Muscle of leg (tissue), 11 donors: ENCODE measurements around the gene SDCCAG8. TPM values are rescaled to one million over a fixed set of nuclear protein-coding genes. Genes with fewer than 3 reads are reported as not detected.

Experiments used
- DNase-seq: peaks from one replicate; pipeline ENCODE4 v3.0.0; 2013
- H3K27ac ChIP-seq: one replicate; pipeline ENCODE4 v1.5.1; 2013; ENCODE audit warnings: mild to moderate bottlenecking, low read length, control low read depth
- H3K27me3 ChIP-seq: one replicate; pipeline ENCODE4 v1.6.1; 2013; ENCODE audit warnings: low read length; ENCODE audit not compliant: control insufficient read depth, insufficient read depth
- H3K36me3 ChIP-seq: one replicate; pipeline ENCODE4 v1.6.1; 2013; ENCODE audit warnings: low read length; ENCODE audit not compliant: control insufficient read depth, insufficient read depth
- H3K4me1 ChIP-seq: one replicate; pipeline ENCODE4 v1.6.1; 2013; ENCODE audit warnings: low read length; ENCODE audit not compliant: control insufficient read depth, insufficient read depth
- H3K4me3 ChIP-seq: one replicate; pipeline ENCODE4 v1.5.1; 2013; ENCODE audit warnings: low read length, control low read depth
- H3K9me3 ChIP-seq: replicated peaks from 2 replicates; pipeline ENCODE4 v1.6.1; 2013; ENCODE audit warnings: low read depth, low read length; ENCODE audit not compliant: control insufficient read depth
- WGBS: methylation state at CpG from one replicate; pipeline ENCODE4 v1.1.5; 2013; ENCODE audit warnings: missing lambda C conversion rate; ENCODE audit not compliant: insufficient coverage; 5-methylcytosine and 5-hydroxymethylcytosine counted together
- polyA plus RNA-seq, 8 donors: library from polyadenylated mRNA; unstranded; fragments of 120-200 nt; gene quantifications; one replicate each; pipeline versions ENCODE4 v1.2.1 to v1.2.3, GENCODE V29; 2013; ENCODE audit warnings: inconsistent platforms in 1 of 8, low replicate concordance in 1 of 8; ENCODE audit not compliant: insufficient read length in 8 of 8, insufficient read depth in 1 of 8
- total RNA-seq: library from RNA; stranded (reverse); fragments of 120-200 nt; gene quantifications from one replicate; pipeline ENCODE4 v1.2.4, GENCODE V29; 2013

Gene SDCCAG8
- total and polyA plus RNA-seq, 9 donors, result 19.1 to 29.9 (median 23.0) TPM

GRCh38 chr1:243409284-243409683, 153.4 kb downstream of the SDCCAG8 start:
- Histone ChIP-seq H3K27ac (no peak overlapping the region), H3K4me1 (no peaks in the 10 kb centered on the region), H3K4me3 (no peak overlapping the region), H3K36me3 (no peaks in the 10 kb centered on the region), H3K9me3 (no peaks in the 10 kb centered on the region), H3K27me3 (no peaks in the 10 kb centered on the region)
- no CpG with 5 or more reads among the region's 2 CpGs for WGBS
- no peak for DNase-seq

DNA sequence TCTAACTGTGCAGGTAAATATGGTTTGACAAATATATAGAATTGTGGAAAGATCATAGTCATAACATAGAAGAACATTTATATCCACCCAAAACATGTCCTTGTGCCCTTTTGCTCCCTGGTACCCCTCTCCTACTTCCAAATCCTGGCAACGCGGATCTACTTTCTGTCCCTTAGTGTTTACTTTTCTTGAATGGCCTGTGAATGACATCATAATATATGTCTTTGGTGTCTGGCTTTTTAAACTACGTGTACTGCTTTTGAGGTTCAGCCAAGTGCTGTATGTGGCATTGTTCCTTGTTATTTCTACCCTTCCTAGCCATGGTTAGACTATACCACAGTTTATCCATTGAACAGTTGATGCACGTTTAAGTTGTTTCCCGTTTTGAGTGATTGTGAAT, 155.6 kb downstream of the SDCCAG8 start:
- Histone ChIP-seq H3K27ac (no peak overlapping the region), H3K4me1 (peaks cover 2% of the 10 kb centered on the region), H3K36me3 (peaks cover 2% of the 10 kb centered on the region), H3K27me3 (no peaks in the 10 kb centered on the region), H3K4me3 (no peak overlapping the region), H3K9me3 (no peaks in the 10 kb centered on the region)
- no peak for DNase-seq
- WGBS, result no CpG with 5 or more reads among the region's 5 CpGs

DNA sequence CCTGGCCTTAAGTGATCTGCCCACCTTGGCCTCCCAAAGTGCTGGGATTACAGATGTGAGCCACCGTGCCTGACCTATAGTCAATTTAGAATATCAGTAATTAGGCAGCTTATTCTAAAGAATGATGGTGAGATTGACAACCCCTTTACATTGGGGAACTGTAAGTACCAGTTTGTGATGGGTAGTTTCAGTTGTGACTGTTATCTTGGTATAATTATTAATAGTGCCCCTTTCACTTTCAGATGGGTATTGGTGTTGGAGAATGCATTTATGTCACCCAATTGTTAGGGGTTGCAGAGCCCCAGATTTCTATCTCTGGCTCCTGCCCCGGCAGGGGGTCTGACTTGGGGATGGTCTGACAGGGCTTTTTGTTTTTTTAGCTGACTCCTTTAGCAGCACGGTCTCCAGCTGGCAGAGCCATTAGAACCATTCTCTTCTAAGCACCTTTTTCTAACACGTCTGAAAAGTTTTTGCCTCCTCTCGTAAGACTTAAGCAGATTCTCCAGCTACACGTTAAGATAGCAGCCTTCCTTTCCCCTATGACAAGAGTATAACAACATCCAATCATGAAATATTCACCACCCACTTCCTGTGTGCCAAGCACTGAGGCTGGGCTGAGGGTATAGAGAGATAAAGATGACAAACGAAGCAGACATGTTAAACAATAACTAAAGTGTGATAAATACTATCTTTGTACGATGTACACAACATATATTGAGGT, 157.8 kb downstream of the SDCCAG8 start:
- no CpG with 5 or more reads among the region's 8 CpGs for WGBS
- H3K27ac ChIP-seq, result no peak overlapping the region
- peaks cover 2% of the 10 kb centered on the region for H3K36me3 ChIP-seq

GRCh38 chr1:243414152-243414494, 158.3 kb downstream of the SDCCAG8 start:
- WGBS, result 100% methylated on average over 1 of the region's 6 CpGs

More for the DNA sequence above, 157.8 kb downstream of the SDCCAG8 start:
- Histone ChIP-seq H3K27me3 (no peaks in the 10 kb centered on the region), H3K4me1 (peaks cover 2% of the 10 kb centered on the region), H3K4me3 (no peak overlapping the region), H3K9me3 (no peaks in the 10 kb centered on the region)
- no peak for DNase-seq

DNA sequence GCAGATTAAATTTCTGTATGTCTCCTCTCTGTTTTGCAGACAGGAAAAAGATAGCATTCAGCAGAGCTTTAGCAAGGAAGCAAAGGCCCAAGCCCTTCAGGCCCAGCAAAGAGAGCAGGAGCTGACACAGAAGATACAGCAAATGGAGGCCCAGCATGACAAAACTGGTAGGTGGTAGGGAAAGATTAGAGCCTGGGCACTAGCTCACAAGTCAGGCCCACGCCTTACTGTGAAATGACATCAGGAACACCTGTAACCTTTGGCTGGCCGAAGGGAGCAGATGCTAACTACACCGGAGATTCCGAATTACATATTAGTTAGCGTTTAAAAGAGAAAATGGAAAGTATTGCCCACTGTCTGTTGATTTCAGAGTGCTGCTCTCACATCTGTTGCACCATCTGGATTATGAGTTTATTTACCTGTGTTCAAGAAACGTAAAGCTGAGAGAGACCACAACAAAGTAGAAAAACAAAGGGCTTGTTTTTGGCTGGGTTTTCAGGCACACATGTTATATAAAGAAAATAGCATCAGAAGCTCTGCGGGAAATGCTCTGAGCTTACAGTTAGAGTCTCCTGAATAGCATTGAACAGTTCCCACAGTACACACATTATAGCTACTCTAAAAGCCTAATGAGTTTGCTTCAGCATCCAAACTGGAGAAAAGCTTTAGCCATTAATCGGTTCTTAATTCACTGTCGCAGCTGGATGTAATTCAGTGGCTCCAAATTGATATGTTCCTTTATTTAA, 160.0 kb downstream of the SDCCAG8 start:
- H3K27ac ChIP-seq, result no peak overlapping the region
- no peak for DNase-seq
- H3K27me3 ChIP-seq, result no peaks in the 10 kb centered on the region
- no peak overlapping the region for H3K4me3 ChIP-seq
- WGBS, result 64% methylated on average over 8 of the region's 9 CpGs
- H3K36me3 ChIP-seq, result peaks cover 5% of the 10 kb centered on the region
- H3K9me3 ChIP-seq, result no peaks in the 10 kb centered on the region
- peaks cover 2% of the 10 kb centered on the region for H3K4me1 ChIP-seq

More at GRCh38 chr1:243414152-243414494, 158.3 kb downstream of the SDCCAG8 start:
- peaks cover 2% of the 10 kb centered on the region for H3K4me1 ChIP-seq
- no peak overlapping the region for H3K4me3 ChIP-seq
- no peak overlapping the region for H3K27ac ChIP-seq
- peaks cover 5% of the 10 kb centered on the region for H3K36me3 ChIP-seq
- DNase-seq, result no peak
- H3K27me3 ChIP-seq, result no peaks in the 10 kb centered on the region
- H3K9me3 ChIP-seq, result no peaks in the 10 kb centered on the region

- Histone ChIP-seq H3K4me1 (peaks cover 2% of the 10 kb centered on the region), H3K4me3 (no peak overlapping the region), H3K27ac (no peak overlapping the region), H3K36me3 (peaks cover 5% of the 10 kb centered on the region), H3K27me3 (no peaks in the 10 kb centered on the region), H3K9me3 (no peaks in the 10 kb centered on the region)
- no peak for DNase-seq
These were observed 160.7 kb downstream of the SDCCAG8 start for GRCh38 chr1:243416495-243416894.

GRCh38 chr1:243420016-243420945, 164.4 kb downstream of the SDCCAG8 start:
- no peak for DNase-seq
- H3K4me3 ChIP-seq, result no peak overlapping the region
- H3K9me3 ChIP-seq, result no peaks in the 10 kb centered on the region
- no peaks in the 10 kb centered on the region for H3K27me3 ChIP-seq
- WGBS, result no CpG with 5 or more reads among the region's 7 CpGs
- peaks cover 2% of the 10 kb centered on the region for H3K4me1 ChIP-seq
- H3K36me3 ChIP-seq, result peaks cover 5% of the 10 kb centered on the region
- H3K27ac ChIP-seq, result no peak overlapping the region

DNA sequence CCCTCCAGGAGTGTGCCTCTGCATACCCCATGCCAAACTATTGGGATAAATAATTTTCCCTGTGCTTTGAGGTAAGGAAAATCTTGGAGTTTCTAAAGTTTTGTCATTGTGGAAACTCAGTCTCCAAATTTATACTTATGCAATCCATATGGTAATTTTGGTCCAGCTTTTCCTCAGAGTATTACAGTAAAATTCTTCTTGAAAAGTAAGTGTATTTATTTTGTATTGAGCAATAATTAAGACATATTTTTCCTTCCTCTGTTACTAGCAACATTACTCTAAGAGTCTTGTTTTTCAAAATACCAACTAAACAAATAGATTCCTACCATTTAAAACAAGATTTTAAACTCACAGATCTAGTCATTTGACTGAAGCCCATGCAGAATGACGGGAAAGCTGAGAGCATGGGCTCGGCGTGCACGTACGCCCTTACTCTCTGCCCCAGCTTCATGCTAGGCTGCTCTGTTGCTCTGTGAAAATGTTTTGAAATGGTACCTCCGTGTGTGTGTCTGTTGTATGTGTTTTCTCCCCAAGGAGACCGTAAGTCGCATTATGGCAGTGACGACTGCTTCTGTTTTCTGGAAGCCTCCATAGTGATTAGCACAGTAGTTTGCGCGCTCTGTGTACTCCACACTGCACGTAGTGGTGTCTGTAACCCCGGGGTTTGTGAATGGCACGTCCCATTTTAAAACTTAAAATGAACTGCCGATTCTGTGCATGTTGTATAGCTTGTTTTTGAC, 165.3 kb downstream of the SDCCAG8 start:
- Histone ChIP-seq H3K4me1 (no peaks in the 10 kb centered on the region), H3K4me3 (no peak overlapping the region), H3K27ac (no peak overlapping the region), H3K27me3 (no peaks in the 10 kb centered on the region), H3K9me3 (no peaks in the 10 kb centered on the region), H3K36me3 (peaks cover 2% of the 10 kb centered on the region)
- 66% methylated on average over 9 of the region's 15 CpGs for WGBS
- no peak for DNase-seq

DNA sequence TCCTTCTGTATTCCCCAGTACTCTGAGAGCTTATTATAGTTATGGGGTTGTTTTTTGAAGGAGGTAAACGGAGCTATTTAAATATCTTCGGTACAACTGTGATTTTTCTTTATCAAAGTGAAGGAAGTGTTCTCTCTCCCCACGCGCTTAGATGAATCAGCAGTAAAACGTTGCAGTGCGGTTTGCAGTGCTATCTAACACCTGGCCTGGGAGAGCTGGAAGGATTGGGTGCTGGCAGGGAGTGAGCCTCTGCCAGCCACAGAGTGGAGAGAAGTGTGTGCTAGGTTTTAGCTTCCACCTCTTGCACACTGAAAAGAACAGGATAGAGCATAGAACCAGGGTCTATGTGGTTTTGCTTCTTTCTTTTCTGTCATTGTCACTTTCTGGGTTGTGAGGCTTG, 165.9 kb downstream of the SDCCAG8 start:
- DNase-seq, result peak; percentile 27
- Histone ChIP-seq H3K4me1 (no peaks in the 10 kb centered on the region), H3K4me3 (no peak overlapping the region)

More for the DNA sequence above, 165.9 kb downstream of the SDCCAG8 start:
- Histone ChIP-seq H3K27ac (no peak overlapping the region), H3K9me3 (no peaks in the 10 kb centered on the region), H3K27me3 (no peaks in the 10 kb centered on the region), H3K36me3 (peaks cover 2% of the 10 kb centered on the region)
- WGBS, result 17% methylated on average over 2 of the region's 6 CpGs
